Dedifferentiated amniotic fluid mesenchymal stem cell (primary cell): ENCODE measurements around the gene CHAT.

Source experiments
- DNase-seq: peaks from one replicate; pipeline ENCODE4 v3.0.0-alpha.2; 2016; ENCODE audit errors: extremely low spot score

CHAT gene

DNA sequence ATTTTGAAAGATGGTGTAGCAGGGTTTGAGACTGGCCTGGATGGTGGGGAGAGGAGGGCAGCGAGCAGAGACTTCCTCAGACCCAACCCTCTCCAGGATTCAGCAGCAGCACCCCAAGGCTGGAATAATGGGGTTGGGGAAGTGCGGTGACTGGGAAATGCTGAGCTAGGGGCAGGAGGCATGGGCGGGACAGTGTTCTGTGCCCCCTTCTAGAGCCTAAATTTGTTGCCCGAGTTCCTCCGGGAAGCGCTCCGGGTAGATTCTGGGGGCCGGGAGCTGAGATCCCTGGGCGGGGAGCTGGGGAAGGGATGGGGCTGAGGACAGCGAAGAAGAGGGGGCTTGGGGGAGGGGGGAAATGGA is at the start of gene CHAT:
TSS of gene CHAT (plus strand) at position 156 of the 360 bp plus-strand sequence. CDS start at position 309, 153 bp downstream.
- no peak for DNase-seq

DNA sequence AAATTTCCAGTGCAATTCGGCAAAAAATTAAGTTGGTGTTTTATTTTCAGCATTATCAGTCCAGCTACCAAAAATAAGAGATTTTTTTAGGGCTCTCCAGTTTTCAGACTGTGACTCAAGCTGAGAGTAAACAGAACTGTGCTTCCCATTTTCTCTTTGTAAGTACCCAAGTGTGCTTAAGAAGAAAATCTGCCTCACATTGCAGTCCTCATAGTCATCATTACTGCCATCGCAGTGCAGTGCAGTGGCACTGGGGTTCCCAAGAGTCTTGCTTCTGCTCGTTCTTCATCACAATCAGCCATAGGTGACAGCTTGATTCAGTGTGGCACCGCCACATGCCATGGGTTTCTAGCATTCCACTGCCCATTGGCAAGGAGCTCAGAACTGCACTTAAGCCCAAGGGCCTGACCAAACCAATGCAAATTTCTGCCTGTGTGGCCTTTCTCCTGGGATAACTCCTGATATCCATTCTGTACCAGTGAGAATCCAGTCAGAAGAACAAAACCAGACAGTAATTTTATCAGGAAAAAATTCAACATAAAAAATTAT is 49.3 kb upstream of the CHAT start:
- peak; percentile 32 for DNase-seq

- no peak for DNase-seq
Measured at GRCh38 chr10:49567810-49568209, 46.0 kb upstream of the CHAT start.

DNA sequence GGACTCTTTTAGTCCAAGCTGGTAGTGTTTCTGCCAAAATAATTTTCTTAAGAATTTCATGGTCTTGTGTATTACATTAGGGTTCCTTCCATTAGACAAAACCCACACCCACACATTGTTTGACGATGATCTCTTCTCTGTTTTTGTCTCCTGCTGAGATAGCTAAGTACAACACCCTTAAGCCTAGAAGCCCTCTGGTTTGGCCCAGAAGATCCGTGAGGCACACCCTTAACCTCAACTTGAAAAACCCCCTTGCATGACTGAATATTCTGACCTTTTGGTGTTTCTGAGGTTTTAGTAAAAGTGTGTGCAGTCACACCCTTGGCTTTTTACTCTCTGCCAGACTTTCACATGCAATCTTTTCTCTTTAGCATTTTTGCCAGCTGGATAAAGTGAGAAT is 45.6 kb upstream of the CHAT start:
- DNase-seq, result peak; percentile 66

DNA sequence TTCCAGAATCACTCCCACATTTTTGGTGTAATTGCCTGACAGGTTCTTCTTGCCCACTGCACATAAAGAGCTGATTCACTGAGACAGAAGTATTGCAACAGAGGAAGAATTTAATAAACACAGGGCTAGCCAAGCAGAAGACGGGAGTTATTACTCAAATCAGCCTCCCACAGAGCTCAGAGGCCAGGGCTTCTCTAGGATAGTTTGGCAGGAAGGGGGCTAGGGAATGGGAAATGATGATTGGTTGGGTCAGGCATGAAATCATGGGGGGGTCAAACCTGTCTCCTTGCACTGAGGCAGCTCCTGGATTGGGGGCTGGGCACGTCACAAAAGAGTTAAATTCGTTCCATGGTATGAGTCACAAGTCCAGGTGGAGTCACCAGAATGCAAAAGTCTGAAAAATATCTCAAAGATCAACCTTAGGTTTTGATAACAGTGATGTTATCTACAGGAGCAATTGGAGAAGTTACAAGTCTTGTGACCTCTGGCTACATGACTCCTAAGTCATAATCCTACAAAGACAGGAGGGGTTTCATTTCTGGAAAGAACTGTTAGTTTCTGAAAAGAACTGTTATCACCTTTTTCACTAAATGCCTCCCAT is 44.7 kb upstream of the CHAT start:
- DNase-seq, result peak; percentile 61

GRCh38 chr10:49571388-49571787 is 42.4 kb upstream of the CHAT start:
- DNase-seq, result no peak

- DNase-seq, result no peak
Measured at GRCh38 chr10:49572594-49573114, 41.2 kb upstream of the CHAT start.

DNA sequence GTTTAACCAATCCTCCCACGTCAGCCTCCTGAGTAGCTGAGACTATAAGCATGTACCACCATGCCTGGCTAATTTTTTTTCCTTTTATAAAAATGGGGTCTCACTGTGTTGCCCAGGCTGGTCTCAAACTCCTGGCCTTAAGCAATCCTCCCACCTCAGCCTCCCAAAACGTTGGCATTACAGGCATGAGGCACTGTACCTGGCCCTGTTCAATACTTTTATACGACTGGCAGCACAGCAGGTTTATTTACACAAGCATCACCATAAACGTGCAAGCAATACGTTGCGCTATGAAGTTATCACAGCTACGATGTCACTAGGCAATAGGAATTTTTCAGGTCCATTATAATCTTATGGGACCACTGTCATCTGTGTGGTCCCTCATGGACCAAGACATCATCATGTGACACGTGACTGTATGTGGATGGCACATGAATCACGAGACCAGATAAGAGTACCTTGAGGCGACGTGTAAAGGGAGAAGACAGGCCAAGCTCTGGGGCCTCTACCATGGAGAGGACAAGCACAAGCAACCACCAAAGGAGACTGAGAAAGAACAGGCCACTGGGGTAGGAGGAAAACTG is 38.3 kb upstream of the CHAT start:
- no peak for DNase-seq

DNA sequence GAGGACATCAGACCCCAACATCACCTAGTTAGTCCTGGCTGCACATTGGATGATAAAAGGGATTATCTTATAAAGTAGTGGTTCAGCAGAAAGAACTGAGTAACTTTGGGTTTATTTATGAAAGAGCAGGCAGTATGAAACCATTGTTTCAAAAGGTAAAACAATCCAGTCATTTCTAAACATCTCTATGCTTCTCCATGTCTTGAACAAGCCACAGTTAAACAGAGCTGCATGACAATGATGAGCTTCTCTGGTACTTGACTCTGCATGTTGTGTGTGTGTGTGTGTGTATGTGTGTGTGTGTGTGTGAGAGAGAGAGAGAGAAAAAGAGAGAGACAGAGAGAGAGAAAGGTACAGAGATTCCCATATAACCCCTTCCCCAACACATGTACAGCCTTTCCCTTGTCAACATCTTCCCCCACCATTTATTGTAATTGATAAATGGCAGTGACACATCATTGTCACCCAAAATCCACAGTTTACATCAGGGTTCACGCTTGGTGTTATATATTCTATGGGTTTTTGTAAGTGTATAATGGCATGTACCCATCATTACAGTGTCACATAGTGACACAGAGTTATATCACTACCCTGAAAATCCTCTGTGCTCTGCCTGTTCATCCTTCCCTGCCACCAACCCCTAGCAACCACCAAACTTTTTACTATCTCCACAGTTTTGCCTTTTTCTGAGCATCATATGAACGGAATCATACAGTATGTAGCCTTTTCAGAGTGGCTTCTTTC is 36.5 kb upstream of the CHAT start:
- no peak for DNase-seq

GRCh38 chr10:49578392-49578791 is 35.4 kb upstream of the CHAT start:
- no peak for DNase-seq

DNA sequence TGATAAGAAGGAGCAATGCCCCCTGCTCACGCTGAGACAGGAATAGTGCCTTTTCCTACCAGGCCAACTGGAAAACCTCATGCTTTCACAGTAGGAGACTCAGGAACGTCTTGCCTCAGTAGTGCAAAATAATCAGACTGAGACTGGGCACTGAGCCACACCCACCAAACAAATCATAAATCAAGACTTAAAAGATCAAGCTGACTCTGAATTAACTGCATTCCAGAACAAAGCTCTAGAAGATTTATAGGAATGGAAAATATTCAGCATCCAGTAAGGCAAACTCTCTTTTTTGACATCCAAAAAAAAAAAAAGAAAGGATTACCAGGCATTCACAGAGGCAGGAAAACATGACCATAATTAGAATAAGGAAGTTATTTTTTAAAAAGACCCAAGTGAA is 34.2 kb upstream of the CHAT start:
- DNase-seq, result peak; percentile 77

- no peak for DNase-seq
Measured at GRCh38 chr10:49585387-49585786, 28.4 kb upstream of the CHAT start.

- DNase-seq, result no peak
Measured at GRCh38 chr10:49587981-49588380, 25.9 kb upstream of the CHAT start.

GRCh38 chr10:49592726-49593563 is 20.9 kb upstream of the CHAT start:
- peak; percentile 66 for DNase-seq

GRCh38 chr10:49593564-49593875 is 20.3 kb upstream of the CHAT start:
- DNase-seq, result no peak

- DNase-seq, result no peak
Measured at GRCh38 chr10:49593998-49594397, 19.8 kb upstream of the CHAT start.

DNA sequence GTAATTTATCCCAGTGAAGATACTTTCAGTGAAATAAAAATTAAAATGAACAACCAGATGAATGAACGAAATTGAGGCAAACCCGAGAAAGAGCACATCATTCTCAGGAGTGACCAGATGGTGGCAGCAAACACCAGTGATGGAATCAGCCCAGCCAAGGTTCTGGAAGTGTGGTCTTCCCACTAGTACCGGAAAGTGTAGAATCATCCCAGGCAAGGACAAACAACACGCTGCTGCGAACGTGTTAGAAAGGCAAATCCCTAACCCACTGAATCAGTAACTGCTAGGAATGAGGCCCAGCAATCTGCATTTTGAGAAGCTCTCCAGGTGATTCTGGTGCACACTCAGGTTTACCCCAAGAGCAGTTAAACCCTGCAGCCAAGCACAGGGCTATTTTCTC is 19.2 kb upstream of the CHAT start:
- peak; percentile 64 for DNase-seq

DNA sequence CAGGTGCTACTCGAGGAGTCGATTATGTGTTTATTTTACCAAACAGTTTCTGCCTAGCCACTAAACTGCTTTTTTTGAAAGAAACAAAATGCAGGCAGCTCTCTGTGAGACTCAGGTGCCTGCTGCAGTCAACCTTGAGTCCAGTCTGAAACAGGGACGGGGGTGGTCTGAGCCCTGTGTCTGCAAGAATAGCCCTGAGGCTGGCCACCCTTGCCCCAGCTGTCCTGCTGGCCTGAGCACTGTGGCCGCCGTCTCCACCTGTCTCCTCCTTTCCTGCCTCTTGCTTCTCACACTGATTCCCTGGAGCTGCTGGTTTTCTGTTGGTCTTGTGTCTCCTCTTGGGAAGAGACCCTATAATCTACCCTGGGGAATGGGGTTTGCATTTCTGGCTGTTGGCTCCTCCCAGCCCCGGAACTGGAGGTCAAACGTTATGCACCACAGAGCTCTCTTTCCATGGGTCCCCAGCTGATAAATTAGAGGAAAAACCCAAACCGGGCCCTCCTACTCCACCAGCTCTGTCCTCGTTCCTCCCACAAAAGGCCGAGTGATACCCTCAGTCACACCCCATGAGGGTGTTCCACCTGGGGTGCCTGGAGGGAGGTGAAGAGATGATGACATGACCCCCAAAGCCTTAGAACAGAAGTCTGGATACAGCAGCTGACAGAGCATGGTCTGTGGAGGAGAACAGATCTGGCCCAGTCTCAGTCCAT is 18.7 kb upstream of the CHAT start:
- no peak for DNase-seq

- no peak for DNase-seq
Measured at GRCh38 chr10:49595713-49596492, 17.9 kb upstream of the CHAT start.

DNA sequence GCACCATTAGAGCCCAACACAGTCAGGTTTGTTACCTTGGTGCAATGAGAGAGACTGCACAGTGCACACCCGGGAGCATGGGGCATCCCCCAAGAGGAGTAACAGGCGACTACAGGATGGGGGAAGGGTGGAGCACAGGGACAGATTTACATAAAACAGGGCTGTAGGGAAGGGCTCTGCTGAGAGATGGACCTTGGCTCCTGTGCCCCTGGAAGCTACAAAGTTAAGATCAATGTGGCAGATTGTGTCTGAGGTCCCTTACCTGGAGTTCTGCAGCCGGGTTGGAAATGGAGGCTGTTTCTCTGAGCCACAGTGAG is 17.4 kb upstream of the CHAT start:
- no peak for DNase-seq

DNA sequence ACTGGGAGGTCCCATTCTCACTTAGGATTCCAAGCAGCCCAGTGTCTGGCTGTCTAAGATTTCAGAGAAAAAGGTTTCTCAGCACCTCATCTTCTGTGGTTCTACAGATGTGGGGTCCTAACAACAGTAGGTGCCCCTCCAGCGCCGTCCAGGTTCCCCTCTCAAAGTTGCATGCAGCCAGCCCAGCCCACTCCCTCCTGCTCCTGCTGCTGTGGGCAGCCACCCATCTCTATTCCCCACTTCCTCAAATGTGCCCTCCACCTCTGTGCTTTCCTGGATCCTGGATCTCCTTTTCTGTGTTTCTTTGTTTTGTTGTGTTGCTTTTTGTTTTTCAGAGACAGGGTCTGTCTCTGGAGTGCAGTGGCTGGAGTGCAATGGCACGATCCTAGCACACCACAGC is 17.0 kb upstream of the CHAT start:
- no peak for DNase-seq
